HG02870 (cell line): ENCODE results near the gene MAP2K2.

ENCODE experiments used
- ATAC-seq: cut with Tn5 transposase; IDR thresholded peaks from one replicate; pipeline ENCODE4 v1.9.1; 2021; ENCODE audit warnings: mild to moderate bottlenecking, moderate library complexity; ENCODE audit not compliant: unreplicated experiment

Gene MAP2K2

DNA sequence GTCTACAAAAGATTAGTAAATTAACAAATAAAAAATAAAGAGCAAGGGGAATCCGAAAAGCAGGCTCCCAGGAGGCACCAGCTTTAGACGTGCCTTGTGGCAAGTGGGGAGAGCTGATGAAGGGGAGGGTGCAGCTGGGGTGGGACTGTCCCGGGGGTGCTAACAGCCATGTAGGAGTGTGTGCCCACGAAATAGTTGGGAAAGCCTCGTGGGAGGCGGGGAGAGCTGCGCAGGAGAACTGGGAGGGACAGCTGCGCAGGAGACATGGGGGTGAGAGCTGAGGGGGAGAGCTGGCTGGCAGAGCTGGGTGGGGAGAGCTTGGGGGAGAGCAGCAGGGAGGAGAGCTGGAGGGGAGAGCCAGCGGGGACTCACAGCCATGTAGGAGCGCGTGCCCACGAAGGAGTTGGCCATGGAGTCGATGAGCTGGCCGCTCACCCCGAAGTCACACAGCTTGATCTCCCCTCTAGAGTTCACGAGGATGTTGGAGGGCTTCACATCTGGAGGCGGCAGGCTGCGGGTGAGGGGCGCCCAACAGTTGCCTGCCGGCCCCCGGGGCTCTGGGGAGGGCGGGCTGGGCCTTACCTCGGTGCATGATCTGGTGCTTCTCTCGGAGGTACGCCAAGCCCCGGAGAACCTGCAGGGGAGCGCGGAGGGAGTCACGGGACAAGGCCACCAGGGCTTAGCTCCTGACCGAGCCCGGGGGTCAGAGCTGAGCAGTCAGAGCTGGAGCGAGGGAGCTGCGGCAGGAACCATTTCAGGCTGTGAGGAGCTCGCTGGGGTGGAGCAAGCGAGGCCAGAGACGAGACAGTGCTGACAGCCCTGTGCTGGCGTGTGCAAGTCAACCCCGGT lies 23.1 kb downstream of the MAP2K2 start:
- ATAC-seq, result no peak

DNA sequence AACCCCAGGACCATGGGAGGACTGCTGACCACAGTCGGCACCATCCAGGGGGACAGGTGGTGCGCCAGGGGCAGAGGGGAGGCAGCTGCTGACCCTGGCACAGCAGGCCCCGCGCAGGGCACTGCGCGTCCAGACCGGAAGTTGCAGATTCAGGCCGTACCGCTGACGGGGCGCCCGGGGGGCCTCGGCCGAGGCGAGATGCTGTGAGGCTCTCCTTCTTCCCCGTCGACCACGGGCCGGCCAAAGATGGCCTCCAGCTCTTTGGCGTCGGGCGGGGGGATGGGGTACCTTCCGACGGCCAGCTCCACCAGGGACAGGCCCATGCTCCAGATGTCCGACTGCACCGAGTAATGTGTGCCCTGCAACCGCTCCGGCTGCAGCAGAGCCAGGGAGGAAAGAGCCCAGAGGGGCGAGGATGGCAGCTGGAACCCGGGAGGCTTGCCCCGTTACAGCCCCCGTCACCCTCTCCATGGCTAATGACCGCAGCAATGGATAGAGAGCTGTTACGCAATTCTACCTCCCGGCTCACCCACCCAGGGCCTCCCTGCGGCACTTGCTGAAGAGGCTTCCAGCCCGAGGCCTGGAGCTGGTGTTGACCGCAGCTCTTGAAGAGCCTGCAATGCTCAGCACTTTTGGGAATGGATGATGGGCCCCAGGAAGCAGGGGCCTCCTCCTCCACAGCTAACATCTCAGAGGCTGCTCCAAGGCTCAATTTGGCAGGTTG lies 24.7 kb downstream of the MAP2K2 start:
- no peak for ATAC-seq

DNA sequence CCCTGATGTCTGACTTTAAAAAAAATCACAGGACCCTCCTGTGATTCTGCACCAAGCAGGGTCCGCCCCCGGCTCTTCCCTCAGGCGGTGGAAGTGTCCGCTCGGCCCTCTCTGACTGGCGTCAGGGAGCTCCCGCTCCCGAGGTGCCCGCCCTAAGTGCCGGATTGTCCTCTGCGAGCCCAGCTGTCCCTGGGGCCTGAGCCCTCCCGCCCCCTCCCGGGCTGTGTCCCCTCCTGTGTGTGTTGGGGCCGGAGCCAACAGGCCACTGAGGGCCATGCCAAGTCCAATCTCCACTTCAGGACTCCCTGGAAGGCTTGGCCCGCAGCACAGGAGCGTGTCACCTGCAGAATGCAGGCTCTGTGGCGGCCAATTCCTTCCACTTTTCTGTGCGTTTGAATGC lies 25.4 kb downstream of the MAP2K2 start:
- ATAC-seq, result no peak

DNA sequence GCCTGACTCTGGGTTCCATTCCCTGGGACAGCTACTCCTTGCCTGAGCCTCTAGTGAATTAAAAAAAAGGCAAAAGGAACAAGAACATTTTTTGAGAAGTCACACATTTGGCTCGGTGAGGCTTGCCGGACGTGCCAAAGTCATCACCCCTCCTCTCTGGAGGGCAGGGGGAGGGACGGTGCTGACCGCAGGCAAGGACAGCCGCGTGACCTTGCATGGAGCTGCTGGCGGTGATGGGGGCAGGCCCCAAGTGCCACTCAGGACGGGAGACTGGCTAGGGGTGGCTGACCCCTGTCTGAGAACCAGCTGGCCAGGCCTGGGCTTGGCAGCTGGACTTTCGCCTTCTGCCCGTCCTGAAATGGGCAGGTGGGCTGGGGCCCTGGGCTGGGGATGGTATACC lies 26.4 kb downstream of the MAP2K2 start:
- no peak for ATAC-seq

DNA sequence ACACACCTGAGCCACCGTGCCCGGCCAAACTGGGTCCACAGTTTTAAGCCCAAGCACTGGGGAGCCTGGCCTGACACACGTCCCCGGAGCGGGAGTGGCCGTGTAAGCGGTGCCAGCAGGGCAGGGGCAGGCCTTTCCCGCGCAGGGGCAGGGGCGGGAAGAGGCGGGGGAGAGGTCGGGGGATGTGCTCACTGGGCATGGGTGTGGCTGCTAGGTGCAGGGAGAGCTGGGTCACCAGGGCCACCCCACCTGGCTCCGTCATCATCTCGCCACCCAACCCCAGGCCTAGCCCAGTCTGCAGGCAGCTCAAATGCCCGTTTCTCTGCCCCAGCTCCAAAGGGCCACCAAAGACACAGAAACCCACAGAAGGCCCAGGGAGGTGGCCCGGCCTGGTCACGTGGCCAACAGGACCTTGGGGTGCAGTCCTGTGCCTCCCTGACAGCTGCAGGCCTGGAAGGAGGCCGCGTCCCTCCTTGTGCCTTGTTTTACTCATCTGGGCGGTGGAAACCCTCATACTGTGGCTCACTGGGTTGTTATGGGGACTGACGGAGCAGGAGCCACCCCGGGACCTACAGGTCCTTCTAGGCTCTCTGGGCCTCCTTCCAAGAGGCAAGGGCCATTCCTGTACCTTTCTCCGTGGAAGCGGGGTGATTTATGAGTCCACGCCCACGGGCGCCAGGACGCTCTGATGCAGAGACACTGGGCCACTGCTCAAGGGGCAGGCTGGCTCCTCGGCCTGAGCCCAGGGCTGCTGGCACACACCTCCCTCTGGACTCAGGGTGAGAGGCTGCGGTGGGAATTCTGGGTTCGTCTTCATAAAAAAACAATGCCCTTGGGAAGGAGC lies 27.7 kb downstream of the MAP2K2 start:
- no peak for ATAC-seq

DNA sequence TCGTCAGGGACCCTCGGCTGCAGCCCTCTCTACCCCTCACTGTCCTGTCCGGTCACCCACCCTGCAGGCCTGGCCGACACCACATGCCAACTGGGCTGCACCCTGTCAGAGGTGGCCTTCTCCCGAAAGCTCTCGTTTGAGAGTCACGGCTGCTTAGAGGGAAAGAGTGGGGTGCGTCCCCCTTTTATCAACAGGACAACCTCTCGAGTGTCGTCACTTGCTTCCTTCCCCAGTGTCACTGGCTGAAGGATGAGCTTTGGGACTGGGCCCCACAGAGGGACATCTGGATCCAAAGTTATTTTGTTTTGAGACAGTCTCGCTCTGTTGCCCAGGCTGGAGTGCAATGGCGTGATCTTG lies 28.5 kb downstream of the MAP2K2 start:
- ATAC-seq, result no peak

DNA sequence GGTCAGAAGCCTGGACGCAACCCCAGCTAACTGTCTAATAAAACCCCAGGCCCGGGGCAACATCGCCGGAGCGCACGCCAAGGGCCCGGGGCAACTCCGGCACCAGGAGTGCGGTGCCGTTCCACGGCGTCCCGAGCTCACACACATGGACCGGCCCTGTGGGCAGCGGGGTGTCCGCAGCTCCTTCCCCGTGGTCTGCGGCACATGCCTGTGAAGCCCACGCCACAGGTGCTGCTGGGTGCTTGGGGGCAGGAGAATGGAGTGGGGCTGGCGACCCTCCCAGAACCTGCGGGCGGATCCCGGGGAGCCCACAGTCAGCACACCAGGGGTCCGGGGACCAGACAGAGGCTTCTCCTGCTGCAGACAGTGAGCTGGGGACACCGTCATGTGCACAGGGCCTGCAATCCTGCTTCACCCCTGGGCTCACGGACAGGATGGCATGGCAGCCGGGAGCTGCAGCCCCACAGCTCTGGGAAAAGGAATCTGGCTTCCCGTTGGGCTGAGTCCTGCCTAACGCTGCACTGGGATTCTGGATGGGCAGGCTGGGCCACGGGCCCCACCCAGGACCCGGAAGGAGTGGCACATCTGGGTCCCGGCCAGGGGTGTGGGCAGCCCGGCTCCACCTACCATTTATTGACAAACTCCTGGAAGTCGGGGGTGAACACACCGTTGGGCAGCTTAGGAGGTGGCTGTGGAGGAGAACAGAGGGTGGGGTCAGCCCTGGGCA lies 29.0 kb downstream of the MAP2K2 start:
- no peak for ATAC-seq

DNA sequence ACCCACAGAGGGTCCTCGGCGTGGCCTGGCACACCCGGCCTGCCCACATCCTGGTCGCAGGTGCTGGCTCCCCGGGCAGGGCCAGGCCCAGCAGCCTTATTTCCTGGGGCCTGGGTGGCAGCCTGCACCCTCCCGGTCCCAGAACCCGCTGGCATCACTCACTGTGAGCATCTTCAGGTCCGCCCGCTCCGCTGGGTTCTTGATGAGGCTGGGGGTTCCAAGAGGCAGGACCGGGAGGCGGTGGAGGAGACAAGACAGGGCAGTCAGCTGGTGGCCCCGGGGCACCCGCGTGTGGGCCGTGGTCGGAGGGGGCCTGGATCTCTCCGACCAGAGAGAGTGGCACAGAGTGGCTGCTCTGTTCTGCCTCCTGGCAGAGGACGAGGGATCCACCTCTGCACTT lies 29.6 kb downstream of the MAP2K2 start:
- no peak for ATAC-seq

DNA sequence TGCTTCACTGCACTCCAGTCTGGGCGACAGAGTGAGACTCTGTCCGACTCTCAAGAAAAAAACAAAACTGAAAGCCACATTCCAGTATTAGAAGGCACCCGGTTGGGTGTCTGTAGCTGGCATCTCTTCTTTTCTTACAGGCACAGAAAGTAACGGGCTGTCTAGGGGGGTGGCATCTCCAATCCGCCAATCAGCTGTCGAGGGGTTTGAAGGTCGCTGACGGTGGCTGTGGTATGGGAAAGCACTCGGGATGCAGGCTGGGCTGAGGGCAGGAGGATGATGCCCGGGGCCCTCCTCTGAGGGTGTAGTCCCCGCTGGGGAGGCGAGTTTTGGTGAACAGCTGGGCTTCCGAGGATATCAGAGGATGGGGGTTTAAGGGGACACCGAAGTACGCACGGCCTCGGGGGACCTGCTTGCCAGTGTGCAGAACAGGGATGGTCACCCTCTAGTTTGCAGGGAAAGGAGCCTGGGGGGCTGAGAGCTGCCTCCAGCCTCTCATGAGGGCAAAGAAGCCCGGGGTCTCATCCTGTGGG lies 30.2 kb downstream of the MAP2K2 start:
- no peak for ATAC-seq

DNA sequence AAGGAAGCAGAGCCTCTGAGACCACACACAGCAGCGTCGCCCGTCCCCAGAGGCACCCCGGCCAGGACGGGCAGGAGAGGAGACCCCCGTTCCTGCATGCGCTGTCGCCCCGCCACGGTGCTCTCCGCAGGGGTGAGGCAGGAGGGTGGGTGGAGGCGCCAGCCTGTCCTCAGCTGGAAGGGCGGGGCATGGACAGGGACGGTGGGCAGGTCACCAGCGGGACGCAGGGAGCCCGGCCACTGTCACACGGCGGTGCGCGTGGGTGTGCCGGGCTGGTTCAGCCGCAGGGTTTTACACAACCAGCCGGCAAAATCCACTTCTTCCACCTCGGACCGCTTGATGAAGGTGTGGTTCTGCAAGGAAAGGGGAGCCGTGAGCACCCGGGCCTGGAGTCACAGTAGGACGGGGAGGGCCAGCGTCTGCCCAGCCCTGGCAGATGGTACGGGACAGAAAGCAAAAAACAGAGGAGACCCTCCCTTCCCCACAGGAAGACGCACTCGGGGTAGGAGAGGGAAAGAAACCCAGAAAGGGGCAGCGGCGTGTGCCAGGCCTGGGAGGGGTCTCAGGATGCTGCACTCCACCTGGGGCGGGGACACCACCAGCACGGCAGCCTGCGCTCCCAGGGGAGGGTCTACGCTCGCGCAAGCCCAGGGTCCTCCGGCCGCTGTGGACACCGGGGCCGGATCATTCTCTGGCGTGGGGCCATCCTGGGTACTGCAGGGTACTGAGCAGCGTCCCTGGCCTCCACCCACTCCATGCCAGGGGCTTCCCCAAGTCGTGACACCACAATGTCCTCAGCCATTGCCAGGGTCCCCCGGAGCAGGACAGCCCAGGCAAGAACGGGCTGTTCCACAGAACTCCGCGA lies 33.3 kb downstream of the MAP2K2 start:
- ATAC-seq, result no peak

DNA sequence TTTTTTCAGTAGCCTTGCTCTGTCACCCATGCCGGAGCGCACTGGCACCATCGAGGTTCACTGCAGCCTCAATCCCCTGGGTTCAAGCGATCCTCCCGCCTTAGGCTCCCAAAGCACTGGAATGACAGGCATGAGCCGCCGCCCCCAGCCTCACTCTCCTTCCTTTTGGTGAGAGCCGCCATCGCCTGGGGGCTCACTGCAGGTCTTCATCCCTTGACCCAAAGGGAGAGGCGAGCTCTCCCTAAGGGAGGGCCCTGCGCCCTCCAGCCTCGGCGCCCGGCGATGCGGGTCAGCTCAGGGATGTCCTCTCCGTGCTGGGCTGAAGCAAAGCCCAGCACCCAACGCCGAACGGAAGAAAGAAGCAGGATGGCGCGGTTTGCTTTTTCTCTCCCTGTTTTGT lies 34.0 kb downstream of the MAP2K2 start:
- ATAC-seq, result no peak

DNA sequence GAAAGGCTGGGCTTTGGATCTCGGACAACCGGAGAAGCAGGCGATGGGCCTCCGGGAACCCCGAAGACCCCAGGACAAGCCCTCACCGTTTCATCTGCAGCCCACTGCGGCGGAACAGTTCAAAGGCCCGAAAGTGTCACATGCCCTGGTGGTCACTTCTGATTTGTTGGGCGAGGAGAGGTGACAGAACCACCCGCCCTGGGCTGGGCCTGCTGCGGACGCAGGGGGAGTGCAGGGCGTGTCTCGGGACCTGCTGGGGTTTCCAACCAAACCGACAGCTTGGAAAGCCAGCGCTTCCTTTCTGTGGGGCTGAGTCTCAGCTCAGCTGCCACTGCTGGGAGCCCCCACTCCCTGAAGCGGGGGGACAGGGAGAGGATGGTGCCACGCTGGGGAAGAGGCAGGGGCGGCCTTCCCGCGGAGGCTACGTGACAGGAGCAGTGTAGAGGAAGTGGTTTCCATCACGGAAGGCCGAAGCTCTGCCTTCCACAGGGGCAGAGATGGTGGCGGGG lies 34.5 kb downstream of the MAP2K2 start:
- no peak for ATAC-seq

DNA sequence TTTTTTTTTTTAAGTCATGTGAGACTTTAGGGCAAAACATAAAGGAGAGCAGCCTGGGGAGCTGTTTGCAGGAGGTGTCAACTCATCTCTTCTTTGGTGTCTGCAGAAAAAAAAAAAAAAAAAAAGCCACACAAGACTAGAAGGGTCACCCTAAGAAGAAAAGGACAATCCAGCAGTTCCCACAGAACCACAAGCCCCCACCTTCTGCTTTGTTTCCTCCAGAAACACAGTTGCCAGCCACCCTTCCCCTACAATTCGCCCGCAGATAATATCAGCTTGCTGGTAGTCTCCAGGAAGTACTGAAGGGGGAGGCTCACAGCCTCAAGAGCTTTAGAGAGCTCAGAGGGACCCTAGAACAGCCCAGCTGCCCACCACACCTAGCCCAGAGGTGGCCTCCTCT lies 34.9 kb downstream of the MAP2K2 start:
- no peak for ATAC-seq

DNA sequence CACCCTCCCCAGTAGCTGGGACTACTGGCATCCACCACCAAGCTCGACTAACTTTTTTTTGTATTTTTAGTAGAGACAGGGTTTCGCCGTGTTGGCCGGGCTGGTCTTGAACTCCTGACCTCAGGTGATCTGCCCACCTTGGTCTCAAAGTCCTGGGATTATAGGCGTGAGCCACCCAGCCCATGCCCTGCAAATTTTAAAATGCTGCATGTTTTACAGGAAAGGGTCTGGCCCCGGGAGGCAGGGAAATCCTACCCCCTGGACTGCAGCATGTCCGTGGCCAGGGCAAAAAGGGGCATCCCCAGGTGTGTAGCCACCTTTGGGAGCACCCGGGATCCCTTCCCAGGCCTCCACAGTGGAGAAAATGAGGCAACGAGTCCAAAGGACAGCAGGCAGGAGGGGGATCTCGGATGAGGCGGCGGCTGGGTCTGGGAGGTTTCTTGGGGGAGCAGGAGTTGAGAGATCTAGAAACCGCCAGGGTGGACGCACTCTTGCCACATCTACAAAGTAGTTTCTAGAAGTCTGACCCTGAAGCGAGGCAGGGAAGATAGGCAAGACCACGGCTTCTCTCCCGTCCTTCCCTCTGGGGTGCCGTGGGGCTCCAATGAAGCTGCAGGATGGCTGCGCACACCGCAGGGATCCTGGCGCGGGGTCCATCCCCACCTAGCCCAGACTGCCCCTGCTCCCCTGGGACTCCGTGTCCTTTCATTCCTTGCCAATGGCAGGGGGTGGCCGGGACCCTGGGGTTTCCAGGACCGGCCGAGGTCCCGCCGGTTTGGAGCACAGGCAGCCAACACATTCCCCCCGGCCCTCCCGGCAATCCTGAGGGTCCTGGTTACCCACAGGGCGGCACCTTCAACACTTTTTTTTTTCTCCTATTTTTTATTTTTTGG lies 35.9 kb downstream of the MAP2K2 start:
- no peak for ATAC-seq

DNA sequence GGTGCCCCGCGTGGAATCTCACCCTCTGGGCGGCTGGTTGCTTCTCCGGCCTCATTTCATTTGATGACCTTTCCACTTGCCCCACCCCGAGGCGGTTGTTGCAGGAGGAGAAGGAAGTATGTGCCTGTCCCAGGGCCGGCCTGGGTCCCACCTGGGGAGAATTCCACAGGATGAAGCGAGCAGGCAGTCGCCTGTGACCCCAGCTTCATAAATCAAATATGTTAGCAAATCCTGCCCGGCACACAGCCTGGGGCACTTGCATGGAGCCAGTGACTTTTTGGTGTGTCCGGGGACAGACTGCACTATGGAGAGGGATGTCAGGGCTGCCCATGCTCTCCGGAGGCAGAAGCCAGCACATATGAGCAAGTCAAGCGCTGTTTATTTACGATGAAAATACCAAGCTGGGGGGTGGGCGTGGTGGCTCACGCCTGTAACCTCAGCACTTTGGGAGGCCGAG lies 37.5 kb downstream of the MAP2K2 start:
- no peak for ATAC-seq

DNA sequence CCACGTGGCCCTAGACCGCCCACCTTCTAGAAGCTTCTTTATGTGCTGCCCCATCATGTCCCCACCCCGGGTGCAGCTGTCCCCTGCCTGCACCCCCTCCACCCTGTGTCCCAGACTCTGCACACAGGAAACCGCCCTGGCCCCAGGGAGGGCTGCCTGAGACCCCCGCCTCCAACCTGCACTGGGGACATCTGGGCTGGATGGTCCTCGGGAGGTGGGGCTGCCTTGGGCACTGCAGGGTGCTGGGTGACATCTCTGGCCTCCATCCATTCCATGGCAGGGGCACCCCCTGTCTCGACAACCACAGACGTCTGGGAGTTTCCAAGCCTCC lies 39.4 kb downstream of the MAP2K2 start:
- ATAC-seq, result no peak

DNA sequence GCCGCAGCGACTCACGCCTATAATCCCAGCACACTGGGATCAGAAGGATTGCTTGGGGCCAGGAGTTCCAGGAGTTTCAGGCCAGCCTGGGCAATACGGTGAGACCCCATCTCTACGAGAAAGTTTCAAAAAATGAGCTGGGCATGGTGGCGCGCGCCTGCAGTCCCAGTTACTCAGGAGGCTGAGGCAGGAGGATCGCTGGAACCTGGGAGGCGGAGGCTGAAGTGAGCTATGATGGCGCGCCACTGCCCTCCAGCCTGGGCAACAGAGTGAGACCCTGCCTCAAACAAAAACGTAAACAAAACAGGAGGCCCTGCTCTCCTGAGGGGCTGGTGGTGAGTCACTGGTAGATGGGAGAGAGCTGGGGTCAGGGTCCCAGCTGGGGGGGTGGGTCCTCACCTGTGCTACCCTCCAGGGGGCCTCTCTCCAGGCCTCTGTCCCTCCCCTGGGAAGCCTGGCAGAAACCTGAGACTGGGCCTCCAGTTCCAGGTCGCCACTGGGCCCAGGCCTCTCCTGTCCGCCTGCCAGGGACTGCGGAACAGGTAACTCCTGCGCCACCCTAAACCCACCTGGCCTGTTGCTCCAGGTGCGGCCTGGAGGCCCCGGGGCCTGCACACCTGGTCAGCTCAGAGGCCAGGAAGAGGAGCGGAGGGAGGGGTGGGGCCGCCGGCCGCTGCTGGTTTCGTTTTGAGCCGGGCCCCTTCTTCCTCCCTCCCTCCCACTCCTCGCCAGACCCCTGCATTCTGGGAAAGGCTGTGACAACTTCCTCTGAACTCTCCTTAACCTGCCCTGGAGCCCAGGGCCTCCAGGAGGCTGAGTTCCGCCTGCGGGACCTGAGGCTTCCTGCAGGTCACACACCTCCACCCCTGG lies 40.0 kb downstream of the MAP2K2 start:
- ATAC-seq, result no peak

DNA sequence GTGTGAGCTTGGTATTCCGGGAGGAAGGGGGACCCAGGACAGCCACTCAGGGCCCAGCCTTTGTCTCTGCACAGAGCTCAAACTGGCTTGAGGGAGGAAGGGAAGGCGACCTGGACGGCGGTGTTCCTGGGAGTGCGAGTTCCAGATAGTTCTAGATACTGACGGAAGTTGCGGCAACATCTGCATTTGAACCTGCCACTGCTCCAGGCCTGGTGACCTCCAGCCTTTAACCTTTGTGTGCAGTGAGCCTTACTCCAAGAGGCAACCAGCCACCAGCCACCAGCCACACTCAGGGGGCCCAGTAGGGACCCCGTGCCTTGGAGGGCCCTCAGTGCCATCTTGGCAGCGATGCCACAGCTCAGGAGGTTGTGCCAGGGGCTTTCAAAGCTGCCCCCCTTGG lies 41.8 kb downstream of the MAP2K2 start:
- ATAC-seq, result no peak
